MV-4-11 (cell line): ENCODE results near the gene C2orf72.
A peak's percentile ranks its signal among the peaks of the same experiment; 100 is the strongest.

ENCODE experiments used
- DNase-seq: peaks from one replicate; lab custom pipeline; 2025; lab: John Stamatoyannopoulos, UW

The C2orf72 gene

DNA sequence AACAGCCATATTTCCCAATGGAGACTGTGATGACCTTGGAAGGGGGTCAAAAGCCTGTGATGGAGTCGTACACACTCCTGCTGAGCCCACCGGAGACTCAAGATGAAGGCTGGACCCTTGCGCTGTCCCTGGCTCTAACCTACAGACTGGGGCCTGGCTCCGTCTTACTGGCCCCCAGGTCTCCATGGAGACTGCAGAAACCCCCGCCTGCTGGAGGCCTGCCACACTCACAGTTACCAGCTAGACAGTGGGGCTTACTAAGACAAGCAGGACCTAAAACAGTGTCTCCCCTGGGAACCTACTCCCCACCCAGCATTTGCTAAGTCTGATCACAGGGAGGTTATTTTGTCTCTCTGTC lies 9.6 kb downstream of the C2orf72 start:
- no peak for DNase-seq

DNA sequence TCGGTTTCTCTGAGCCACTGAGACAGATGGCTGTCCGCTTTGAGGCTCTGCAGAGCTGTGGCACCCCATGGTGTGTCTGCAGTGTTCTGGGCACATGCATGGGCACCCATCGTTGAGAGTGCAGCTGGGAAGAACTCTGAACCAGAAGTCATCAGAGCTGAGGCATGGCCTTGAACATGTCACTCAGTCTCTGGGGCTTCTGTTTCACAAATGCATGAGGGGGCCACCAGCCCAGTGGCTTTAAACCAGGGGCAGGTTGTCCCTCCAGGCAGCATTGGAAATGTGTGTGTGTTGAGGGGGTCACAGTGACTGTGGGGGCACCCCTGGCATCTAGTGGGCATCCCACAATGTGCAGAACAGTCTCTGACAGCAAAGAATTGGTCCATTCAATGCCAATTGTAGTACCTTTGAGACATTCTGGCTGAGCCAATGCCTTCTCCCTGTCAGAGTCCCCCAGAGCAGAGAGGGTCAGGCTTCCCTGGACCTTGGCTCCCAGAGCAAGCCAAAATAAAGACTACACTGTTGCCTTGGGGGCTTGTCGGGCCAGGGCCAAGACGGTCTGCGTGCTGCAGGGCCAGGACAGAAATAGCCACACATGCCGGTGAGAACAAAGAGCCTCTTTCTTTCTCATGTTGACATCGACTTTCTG lies 10.1 kb downstream of the C2orf72 start:
- DNase-seq: no peak

DNA sequence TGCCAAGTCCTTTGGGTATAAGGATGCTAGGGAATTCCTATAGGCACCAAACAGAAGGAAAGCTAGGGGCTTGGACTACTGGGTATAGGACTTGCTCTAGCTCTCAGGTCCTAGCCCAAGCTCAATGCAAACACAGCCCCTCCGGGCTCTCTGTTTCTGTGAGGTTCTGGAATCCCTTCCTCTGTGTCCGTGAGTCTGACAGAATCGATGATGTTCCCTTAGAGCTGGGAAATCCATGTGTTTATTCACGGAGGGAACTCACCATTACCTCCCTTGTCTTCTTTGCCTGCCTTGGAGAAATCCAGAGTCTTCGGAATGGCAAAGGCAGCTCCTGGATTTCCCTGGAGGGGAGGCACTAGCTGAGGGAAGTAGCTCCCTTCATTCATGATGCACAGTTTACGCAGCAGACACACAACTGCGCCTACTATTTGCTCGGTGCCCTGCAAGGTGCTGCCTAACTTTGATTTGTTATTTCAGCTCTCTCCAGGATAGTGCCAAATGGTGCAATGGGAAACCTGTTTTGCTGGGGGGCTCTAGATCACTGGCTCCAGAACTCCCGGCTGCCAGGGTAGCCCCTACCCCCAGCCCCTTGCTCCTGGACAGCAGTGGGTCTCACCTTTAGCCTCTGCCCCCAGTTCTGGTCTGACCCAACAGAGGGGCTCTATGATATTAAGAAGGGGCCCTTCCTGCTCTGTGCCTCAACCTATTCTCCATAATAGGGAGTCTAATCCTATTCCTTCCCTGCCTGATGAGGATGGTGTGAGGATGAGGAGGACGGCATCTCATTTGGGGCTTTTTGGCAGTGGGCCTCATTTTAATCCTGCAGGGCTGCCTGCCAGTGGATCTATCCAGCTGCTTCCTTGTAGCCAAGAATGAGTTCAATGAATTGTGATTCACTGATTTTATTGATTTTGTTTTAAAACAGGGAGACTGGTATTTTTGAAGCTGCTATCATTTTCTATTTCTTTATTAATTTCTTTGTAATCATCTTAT lies 10.9 kb downstream of the C2orf72 start:
- DNase-seq: no peak

DNA sequence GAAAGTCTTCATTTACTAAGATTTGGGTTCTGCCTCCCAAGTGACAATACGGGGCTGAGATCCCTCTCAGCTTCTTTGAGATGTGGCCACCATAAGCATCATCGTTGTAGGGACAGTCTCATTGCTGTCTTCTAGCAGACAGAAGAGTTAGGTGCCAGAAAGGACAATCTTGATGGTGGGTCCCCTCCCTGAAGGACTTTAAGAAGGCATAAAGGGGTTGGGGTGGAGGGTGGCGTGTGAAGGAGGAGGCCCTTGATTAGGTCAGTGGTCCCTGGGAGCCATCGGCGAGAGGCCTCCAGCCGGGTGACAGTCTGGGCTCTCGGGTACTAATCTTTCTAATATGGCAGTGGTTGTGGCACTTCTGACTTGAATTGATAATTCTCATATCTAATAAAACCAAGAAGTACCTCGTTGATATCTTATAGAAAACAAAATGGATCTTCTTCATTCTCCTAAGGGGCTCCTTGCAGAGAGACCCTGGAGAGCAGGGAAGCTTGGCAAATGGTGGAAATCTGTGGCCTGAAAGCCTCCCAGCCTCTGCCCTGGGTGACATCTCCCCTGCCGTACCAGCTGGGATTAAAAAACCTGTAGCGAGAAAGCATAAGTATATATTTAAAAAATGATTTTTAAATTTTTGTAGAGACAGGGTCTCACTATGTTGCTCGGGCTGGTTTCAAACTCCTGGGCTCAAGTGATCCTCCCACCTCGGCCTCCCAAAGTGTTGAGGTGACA lies 12.1 kb downstream of the C2orf72 start:
- no peak for DNase-seq

DNA sequence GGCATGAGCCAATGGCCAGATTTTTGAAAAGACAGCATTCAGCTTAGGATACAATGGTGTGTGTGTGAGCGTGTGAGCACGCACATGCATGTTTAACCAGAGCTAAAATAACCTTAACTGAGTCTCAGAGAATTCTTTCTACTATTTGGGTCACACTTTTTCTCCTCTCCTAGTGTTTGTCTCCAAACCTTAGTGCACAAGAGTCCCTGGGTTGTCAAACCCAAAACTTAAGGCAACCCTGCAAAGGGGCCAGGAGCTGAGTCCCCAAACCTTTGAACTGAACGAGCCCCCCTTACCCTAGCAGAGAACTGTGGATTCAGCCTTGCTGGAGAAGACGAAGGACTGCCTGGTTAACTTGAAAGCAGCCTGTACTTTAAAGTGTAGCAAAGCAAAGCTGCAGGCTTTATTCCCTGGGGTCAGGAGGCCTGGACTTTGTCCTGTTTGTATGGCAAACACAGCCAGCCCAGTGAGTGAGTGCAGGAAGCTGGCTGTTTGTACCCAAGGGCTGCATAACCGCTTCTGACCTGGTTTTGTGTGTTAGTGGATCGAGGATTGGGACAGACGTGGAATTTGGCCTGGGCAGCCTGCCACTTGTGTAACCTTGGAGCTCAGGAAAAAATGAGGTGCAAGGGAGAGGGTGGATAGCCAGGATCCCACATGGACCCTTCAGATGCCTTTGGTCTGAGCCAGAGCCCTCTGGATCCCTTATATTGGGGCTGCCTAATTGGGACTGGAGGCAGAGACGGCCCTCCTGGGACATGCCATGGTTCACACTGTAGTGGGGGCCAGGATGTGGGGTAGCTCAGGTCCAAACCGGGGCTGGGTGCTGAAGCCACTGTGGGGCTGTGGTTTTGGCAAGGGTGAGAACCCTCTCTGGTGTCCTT lies 12.9 kb downstream of the C2orf72 start:
- DNase-seq: no peak

DNA sequence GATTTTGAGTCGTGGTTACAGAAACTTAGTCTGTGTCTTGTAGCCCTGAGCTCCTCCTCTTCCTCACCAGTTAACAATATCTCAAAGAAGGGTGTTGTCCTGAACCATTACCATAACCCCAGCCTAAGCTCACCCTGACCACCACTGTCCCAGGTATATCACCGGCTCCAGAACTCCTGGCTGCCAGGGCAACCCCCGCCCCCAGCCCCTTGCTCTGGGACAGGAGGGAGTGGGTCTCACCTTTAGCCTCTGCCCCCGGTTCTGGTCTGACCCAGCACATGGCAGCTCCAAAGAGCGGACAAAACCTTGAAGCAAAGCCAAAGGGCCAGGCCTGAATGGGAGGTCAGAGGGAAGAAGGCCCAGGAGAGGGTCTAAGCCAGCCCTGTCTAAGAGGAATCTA lies 13.8 kb downstream of the C2orf72 start:
- DNase-seq: no peak

DNA sequence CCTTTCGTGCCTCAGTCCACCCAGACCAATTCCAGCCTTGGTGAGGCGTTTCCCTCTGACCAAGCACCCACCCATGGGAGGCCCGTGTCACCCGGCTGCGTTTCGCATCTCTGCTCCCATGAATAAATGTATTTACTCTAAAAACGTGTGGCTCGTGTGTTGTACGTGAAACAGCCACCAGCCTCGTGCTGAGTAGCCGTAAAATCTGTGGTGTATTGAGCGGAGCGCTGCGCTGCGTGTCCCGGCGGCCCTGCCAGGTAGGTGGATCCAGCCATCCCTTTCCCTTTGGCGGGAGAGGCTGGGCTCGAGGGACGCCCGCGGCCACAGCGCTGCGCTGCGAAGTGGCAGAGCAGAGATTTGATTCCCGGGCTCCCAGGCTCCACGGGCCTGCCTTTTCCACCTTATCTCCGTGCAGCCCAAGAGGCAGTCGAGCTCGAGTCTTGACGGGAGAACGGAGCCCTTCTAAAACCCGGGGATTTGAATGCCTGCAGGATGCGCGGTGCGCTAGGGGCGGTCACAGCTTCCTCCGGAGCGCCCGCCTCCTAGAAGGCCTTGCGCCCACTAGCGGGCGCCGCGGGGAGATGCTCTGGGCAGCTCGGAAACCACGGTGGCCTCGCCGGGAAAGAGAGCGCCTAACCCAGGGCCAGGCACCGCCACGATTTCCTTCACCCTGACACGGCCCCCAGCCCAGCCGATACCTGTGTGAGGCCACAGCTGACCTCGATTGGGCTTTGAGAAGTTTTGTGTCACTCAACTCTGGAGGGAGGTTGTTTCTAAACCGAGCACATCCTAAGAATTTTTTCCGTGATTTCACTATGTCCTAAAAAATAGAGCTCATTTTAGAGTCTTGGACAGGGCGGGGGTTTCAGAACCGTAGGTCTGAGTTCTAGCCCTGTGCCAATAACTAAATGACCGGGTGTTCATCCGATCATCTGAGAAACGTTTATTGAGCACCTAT lies 15.4 kb downstream of the C2orf72 start:
- peak; percentile 70 for DNase-seq

DNA sequence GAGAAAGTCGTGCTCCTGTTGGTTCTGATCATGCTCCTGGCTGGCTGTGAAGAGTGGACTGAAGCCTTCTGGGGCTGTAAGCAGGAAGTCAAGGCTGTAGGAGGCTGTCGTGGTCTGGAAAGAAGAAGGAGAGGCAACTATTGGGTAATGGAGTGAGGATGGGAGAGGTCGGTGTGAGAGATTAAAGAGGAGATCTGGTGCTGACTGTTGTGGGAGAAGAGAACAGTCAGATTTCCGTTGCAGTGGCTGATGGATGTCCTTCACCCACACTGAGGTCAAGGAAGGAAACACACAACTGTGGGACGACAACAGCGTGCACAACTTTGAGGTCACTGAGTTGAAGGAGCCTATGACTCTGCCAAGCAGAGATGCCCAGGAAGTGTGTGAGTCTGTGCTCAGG lies 16.5 kb downstream of the C2orf72 start:
- peak; percentile 70 for DNase-seq

DNA sequence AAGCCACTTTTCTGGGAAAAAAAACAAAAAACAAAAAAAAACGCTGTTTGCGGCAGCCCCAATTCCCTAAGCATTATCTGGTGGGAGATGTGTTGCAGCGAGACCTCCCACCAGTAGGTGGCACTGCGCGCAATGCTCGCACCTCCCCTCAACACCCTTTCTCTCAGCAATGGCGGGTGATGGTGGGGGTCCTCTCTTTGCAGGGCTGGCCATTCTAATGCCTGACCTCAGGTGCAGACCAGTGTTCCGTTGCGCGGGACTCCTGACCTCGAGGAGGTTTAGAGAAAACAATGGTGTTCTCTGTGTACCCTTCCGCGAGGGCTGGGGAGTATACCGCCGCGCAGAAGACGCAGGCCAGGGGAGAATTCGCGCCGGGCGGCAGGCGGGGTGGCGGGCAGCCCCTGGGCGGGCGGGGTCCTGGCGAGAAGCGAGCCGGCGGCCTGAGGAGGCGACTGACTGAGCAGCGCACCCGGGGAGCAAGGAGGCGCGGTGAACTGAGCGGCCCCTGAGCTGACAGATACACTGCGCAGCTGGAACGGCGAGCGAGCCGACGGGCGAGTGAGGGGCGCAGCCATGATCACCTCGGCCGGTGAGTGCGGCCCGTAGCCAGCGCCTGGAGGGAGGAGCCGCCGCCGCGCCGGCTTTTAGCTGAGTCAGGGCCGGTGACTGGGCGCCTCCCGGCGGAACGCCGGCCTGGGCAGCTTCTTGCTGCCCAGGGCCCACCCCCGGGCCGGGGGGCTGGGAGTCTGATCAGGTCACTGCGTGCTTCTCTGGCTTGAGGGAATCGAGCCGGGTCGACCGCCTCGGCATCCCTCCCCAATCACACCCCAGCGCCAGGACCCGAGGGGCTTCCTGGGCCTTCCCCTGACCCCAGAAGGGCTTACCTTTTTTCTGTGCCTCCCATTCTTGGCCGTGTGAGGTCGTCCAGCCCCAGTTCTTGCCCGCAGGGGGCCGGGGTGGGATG lies 19.4 kb downstream of the C2orf72 start, which contains the start of gene PSMD1:
TSS of gene PSMD1 (plus strand) at position 415 of the 964 bp plus-strand sequence. CDS start at position 574, 159 bp downstream.
- DNase-seq: peak; percentile 89

DNA sequence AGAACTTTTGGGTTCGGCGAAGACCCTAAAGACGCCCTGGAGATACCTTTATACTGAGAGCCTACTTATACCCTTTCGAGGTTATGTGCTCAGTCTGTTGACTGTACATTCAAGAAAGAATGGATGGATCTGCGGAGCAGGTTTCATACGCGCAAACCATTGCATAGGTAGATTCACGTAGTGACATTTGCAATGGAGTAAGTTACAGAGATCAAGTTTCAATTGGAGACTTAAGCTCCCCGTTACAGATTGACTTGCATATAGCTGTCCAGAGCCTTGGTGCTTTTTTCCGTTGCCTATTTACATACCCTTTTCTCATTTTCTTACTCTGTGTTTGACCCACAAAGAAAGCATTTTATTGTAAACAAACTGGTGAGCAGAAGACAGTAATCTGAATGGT lies 20.3 kb downstream of the C2orf72 start:
- no peak for DNase-seq

DNA sequence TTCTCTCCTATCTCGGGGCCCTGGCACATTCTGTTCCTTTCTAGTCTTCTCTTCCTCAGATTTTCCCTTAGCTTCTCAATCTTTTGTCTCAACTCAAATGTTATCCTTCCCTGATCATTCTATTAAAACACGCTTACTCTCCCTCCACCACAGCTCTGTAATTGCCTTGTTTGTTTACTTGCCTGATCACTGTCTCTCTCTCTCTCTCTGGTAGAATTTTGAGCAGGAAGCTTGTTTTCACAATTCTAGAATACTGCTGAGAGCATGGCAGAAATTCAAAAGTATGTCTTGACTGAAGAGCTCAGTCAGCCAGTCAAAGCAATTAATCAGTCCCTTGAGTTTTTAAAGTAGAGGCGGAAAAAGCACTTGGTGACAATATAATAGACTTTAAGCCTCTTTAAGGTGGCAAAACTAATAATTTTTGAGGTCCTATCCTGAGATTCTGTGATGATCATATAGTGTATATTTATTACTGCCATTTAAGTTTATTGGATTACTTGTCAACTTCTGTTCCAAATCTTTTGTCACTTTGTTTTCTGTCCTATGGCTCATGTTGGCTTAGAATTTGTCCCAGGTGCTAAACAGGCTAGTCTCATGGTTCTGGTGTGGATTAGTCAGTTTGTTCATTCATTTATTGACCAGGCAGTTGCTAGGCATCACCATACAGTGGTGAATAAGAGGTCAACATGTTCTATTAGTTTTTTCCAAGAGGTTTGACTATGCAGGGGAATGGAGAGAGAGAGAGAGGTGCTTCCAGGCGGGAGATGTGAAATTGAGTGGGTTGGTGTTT lies 21.6 kb downstream of the C2orf72 start:
- no peak for DNase-seq

DNA sequence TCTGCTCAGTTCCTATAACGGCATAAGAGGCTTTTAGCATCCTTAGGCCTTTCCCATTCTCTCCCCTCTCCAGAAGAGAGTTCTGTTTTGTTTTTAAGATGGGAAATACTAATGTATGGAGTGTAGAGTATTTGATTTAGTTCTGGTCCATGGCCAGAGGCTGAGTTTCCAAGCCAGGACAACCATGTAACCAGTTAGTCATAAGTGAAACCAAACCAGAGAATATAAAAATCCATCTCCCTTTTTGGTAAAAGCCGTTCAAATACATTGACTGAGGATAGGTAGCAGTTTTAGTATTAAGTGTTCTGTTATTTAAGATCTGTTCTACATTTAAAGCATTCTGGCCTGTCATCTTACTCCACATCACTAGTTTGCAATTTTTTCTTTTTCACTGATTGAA lies 22.4 kb downstream of the C2orf72 start:
- no peak for DNase-seq

DNA sequence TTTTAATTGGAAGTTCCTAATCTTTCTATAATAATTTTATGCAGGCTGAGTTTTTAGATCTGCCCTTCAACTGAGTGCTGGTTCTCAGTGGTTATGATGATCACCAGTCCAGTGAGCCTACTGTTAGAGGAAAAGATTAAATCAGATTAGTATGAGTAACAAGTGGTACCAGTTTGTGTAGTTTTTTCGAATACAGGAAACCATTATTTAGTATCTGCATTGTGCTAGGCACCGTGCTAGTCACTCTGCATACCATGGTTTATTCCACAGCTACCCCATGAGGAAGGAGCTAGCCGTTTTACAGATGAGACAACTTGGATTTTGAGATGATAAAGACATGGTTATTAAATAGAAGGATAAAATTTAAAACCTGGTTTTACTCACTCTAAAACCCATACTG lies 25.5 kb downstream of the C2orf72 start:
- DNase-seq: no peak

DNA sequence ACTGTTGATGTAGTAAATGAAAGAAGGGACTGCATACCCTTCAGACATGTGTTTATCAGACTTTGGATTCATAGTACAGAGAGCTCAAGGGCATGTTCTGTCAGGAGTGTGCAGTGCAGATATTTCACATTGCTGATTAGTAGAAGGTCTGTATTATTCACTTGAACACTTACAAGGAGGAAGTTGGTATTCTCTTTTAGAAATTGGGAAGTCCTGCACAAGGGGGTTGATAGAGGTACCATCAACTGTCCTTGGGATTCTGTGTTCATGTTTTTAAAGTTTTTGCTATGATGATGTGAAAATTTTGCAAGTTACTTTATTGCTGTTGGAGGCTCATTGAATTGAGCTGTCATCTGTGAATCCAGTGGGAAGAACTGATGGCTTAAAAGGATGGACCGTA lies 26.0 kb downstream of the C2orf72 start:
- peak; percentile 63 for DNase-seq

DNA sequence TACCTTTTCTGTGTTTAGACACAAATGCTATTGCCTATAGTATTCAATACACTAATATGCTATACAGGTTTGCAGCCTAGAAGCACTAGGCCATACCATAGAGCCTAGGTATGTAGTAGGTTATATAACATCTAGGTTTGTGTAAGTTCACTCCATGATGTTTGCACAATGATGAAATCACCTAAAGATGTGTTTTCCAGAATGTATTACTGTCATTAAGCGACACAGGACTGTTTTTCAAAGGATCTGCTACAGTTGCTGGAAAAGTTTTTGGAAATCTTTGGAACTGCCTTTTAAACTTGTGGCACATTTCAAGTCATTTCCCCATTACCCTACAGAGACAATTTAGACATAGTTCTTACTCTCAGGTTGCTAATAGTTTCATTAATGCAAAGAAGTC lies 28.6 kb downstream of the C2orf72 start:
- DNase-seq: no peak

DNA sequence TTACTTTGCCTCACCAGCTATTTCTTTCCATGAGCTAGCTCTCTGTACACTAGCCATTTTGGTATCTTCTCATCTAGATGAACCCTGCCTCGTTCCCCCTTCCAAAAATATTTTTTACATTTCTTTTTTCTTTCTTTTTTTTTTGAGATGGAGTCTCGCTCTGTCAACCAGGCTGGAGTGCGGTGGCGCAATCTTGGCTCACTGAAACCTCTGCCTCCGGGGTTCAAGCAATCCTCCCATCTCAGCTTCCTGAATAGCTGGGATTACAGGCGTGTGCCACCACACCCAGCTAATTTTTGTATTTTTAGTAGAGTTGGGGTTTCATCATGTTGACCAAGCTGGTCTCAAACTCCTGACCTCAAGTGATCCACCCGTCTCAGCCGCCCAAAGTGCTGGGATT lies 30.2 kb downstream of the C2orf72 start:
- peak; percentile 36 for DNase-seq

DNA sequence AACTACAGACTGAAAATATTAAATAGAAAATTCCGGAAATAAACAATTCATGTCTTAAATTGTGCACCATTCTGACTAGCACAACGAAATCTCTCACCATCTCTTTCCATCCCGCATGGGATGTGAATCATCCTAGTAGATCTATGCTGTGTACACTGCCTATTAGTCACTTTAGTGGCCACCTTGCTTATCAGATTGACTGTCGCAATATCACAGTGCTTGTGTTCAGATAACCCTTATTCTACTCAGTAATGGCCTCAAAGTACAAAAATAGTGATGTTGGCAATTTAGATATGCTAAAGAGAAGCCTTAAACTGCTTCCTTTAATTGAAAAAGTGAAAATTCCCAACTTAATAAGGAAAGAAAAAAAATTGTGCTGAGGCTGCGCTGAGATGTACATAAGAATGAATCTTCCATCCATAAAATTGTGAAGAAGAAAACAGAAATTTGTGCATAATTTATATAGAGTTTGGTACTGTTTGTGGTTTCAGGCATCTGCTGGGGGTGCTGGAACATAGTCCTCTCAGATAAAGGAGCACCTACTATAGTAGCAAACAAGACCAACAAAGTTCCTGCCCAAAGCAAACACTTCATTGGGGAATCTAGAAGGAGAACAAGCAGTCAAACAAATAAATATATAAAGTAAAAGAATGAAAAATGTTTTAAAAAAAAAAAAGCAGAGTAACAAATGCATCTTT lies 31.4 kb downstream of the C2orf72 start:
- DNase-seq: peak; percentile 5
